ENCODE measurements around the gene IGFBP1. TPM values are rescaled to one million over a fixed set of nuclear protein-coding genes. Genes with fewer than 3 reads are reported as not detected.

IGFBP1 gene
- total and polyA plus RNA-seq, 2 of the 13 experiments (the other 11 are each of a cell fraction or from before 2014, with no cell fraction given), result 5.4 to 885 TPM

GRCh38 chr7:45893996-45894664 lies 5.8 kb downstream of the IGFBP1 start (continued):
- TF ChIP-seq DMTF1 (CRISPR knock-in tag; IDR thresholded peaks at IDR 0.05), result no peak
- peak; percentile 57; the same call in 1 of the 2 replicates for TF ChIP-seq AHDC1 (CRISPR knock-in tag; IDR thresholded peaks at IDR 0.05; ENCODE audit: borderline replicate concordance)
- no peak for TF ChIP-seq PATZ1 (CRISPR knock-in tag; IDR thresholded peaks at IDR 0.05)
- no peak for TF ChIP-seq EHMT2 (IDR thresholded peaks at IDR 0.05; ENCODE audit: borderline replicate concordance, low read depth, low read length)
- 0 out of 2 replicates have a peak, but pooled peaks have one; percentile 65 for TF ChIP-seq ZNF34 (CRISPR knock-in tag; IDR thresholded peaks at IDR 0.05; ENCODE audit: borderline replicate concordance)
- TF ChIP-seq PAXIP1 (CRISPR knock-in tag; conservative IDR thresholded peaks at IDR 0.05), result peak; percentile 55; the same call in 1 of the 2 replicates
- TF ChIP-seq CENPX (CRISPR knock-in tag; IDR thresholded peaks at IDR 0.05), result 0 out of 2 replicates have a peak, but pooled peaks have one; percentile 49
- TF ChIP-seq ZFP1 (CRISPR knock-in tag; IDR thresholded peaks at IDR 0.05), result no peak
- TF ChIP-seq HIC2 (CRISPR knock-in tag; IDR thresholded peaks at IDR 0.05; ENCODE audit: low read depth), result peak; percentile 77; the same call in 1 of the 2 replicates
- TF ChIP-seq JARID2 (CRISPR knock-in tag; IDR thresholded peaks at IDR 0.05; ENCODE audit: insufficient replicate concordance), result no peak
- no peak for TF ChIP-seq NFIB (CRISPR knock-in tag; IDR thresholded peaks at IDR 0.05; ENCODE audit: borderline replicate concordance)

Measured in HepG2 (cell line).